ENCODE data around the gene ZNF724. TPM values are rescaled to one million over a fixed set of nuclear protein-coding genes. Genes with fewer than 3 reads are reported as not detected.
A peak's percentile ranks its signal among the peaks of the same experiment; 100 is the strongest.
"Not testable (repeated sequence)": the region's sequence is repeated elsewhere in the genome, so short reads cannot be mapped to it uniquely, and the experiment has no call there.

Gene ZNF724
- total RNA-seq: under 1 TPM in 3 of 4 donors, not detected in 1; 0.57 to 0.94 (median 0.69) TPM

- 0% methylated on average over 4 of the region's 32 CpGs for WGBS, 2 donors (ENCODE audit: low coverage in 1 of 2)
- H3K27me3 ChIP-seq: no peaks in the 10 kb centered on the region
- H3K4me1 ChIP-seq: peaks cover 0 to 15% (median 6%) of the 10 kb centered on the region in 3 donors
- ATAC-seq: peak; percentile 99
- H3K36me3 ChIP-seq: peaks cover 0 to 5% of the 10 kb centered on the region in 2 donors
- TF ChIP-seq POLR2A (IDR thresholded peaks at IDR 0.05) (peak in 1 of 2 donors; percentile 14), EP300 (IDR thresholded peaks at IDR 0.05) (no peak)
- H3K9me3 ChIP-seq: no peaks in the 10 kb centered on the region
- peak within 1 kb of the TSS in 3 of 4 donors; percentile 28 to 64 (median 39) for H3K27ac ChIP-seq
- peak within 1 kb of the TSS; percentile 36 to 57 for H3K4me3 ChIP-seq
These were observed at the start of gene ZNF724 for GRCh38 chr19:23249911-23250649. Gene ZNF724 (minus strand): TSS chr19:23250394. CDS start chr19:23250242, 152 bp downstream.

GRCh38 chr19:23294141-23294540 is 43.9 kb upstream of the ZNF724 start:
- H3K4me3 ChIP-seq: no peak overlapping the region
- no peak for ATAC-seq
- no peaks in the 10 kb centered on the region for H3K36me3 ChIP-seq
- 30 to 36% methylated on average over 1 of the region's 4 CpGs for WGBS, 2 donors (ENCODE audit: low coverage in 1 of 2)
- H3K27ac ChIP-seq: no peak overlapping the region
- no peaks in the 10 kb centered on the region for H3K27me3 ChIP-seq
- no peak for TF ChIP-seq EP300 (IDR thresholded peaks at IDR 0.05)
- TF ChIP-seq POLR2A (IDR thresholded peaks at IDR 0.05): no peak
- TF ChIP-seq CTCF (IDR thresholded peaks at IDR 0.05): no peak
- TF ChIP-seq POLR2AphosphoS5 (IDR thresholded peaks at IDR 0.05): no peak
- H3K4me1 ChIP-seq: no peaks in the 10 kb centered on the region
- H3K9me3 ChIP-seq: no peaks in the 10 kb centered on the region

GRCh38 chr19:23289966-23290365 is 39.8 kb upstream of the ZNF724 start:
- not testable (repeated sequence) for H3K4me3 ChIP-seq, ATAC-seq, H3K4me1 ChIP-seq, H3K27me3 ChIP-seq, H3K36me3 ChIP-seq, H3K27ac ChIP-seq, H3K9me3 ChIP-seq
- no CpG with 5 or more reads among the region's 26 CpGs for WGBS, 2 donors (ENCODE audit: low coverage in 1 of 2)

GRCh38 chr19:23287620-23288019 is 37.4 kb upstream of the ZNF724 start:
- Histone ChIP-seq H3K36me3 (no peaks in the 10 kb centered on the region), H3K9me3 (no peaks in the 10 kb centered on the region), H3K4me1 (no peaks in the 10 kb centered on the region), H3K4me3 (no peak overlapping the region), H3K27ac (no peak overlapping the region), H3K27me3 (no peaks in the 10 kb centered on the region)
- ATAC-seq: no peak
- 84 to 91% methylated on average over 3 of the region's 3 CpGs for WGBS, 2 donors (ENCODE audit: low coverage in 1 of 2)
- TF ChIP-seq CTCF (IDR thresholded peaks at IDR 0.05): no peak
- no peak for TF ChIP-seq POLR2AphosphoS5 (IDR thresholded peaks at IDR 0.05)

- WGBS, 2 donors (ENCODE audit: low coverage in 1 of 2): 41 to 67% methylated on average over 2 of the region's 2 CpGs
- H3K4me1 ChIP-seq: no peaks in the 10 kb centered on the region
- no peaks in the 10 kb centered on the region for H3K36me3 ChIP-seq
- H3K4me3 ChIP-seq: no peak overlapping the region
- H3K27me3 ChIP-seq: no peaks in the 10 kb centered on the region
- ATAC-seq: no peak
- no peaks in the 10 kb centered on the region for H3K9me3 ChIP-seq
- TF ChIP-seq CTCF (IDR thresholded peaks at IDR 0.05) (peak in 1 of 4 experiments; percentile 11), POLR2A (IDR thresholded peaks at IDR 0.05) (no peak), EP300 (IDR thresholded peaks at IDR 0.05) (no peak)
- no peak overlapping the region for H3K27ac ChIP-seq
These were observed 36.3 kb upstream of the ZNF724 start for GRCh38 chr19:23286477-23286876.

GRCh38 chr19:23285948-23286347 is 35.8 kb upstream of the ZNF724 start:
- ATAC-seq: no peak
- no peaks in the 10 kb centered on the region for H3K4me1 ChIP-seq

GRCh38 chr19:23285326-23285725 is 35.1 kb upstream of the ZNF724 start:
- ATAC-seq, H3K36me3 ChIP-seq, H3K4me3 ChIP-seq, H3K4me1 ChIP-seq, H3K9me3 ChIP-seq, H3K27me3 ChIP-seq, H3K27ac ChIP-seq: not testable (repeated sequence)
- WGBS, 2 donors (ENCODE audit: low coverage in 1 of 2): 77 to 86% methylated on average over 2 of the region's 2 CpGs

More at GRCh38 chr19:23285948-23286347, 35.8 kb upstream of the ZNF724 start:
- Histone ChIP-seq H3K4me3 (no peak overlapping the region), H3K27ac (no peak overlapping the region), H3K27me3 (no peaks in the 10 kb centered on the region), H3K36me3 (no peaks in the 10 kb centered on the region), H3K9me3 (no peaks in the 10 kb centered on the region)
- TF ChIP-seq EP300 (IDR thresholded peaks at IDR 0.05) (no peak), CTCF (IDR thresholded peaks at IDR 0.05) (no peak), POLR2AphosphoS5 (IDR thresholded peaks at IDR 0.05) (no peak), POLR2A (IDR thresholded peaks at IDR 0.05) (no peak)
- WGBS, 2 donors (ENCODE audit: low coverage in 1 of 2): 83 to 100% methylated on average over 1 of the region's 1 CpG
